ENCODE measurements around the gene FURIN.

Gene FURIN

GRCh38 chr15:90902040-90902839 lies 33.9 kb downstream of the FURIN start (continued):
- TF ChIP-seq ZNF433 (tag by site-specific recombination; IDR thresholded peaks at IDR 0.05; ENCODE audit: low read depth) (no peak), ZNF664 (tag by site-specific recombination; IDR thresholded peaks at IDR 0.05) (peak; percentile 32; the same call in 1 of the 2 replicates), ZSCAN4 (tag by site-specific recombination; IDR thresholded peaks at IDR 0.05) (no peak), ZNF184 (tag by site-specific recombination; IDR thresholded peaks at IDR 0.05) (no peak), ZNF645 (tag by site-specific recombination; IDR thresholded peaks at IDR 0.05) (no peak), KLF17 (tag by site-specific recombination; IDR thresholded peaks at IDR 0.05) (peak; percentile 51; the same call in 1 of the 2 replicates), PRDM10 (tag by site-specific recombination; IDR thresholded peaks at IDR 0.05) (peak; percentile 85), ZNF513 (tag by site-specific recombination; IDR thresholded peaks at IDR 0.05) (no peak), KLF7 (tag by site-specific recombination; IDR thresholded peaks at IDR 0.05; ENCODE audit: borderline replicate concordance) (no peak; the same call in 1 of the 2 replicates), HOXA7 (CRISPR knock-in tag; IDR thresholded peaks at IDR 0.05; ENCODE audit: borderline replicate concordance) (no peak), ZNF175 (tag by site-specific recombination; IDR thresholded peaks at IDR 0.05) (no peak), ZSCAN23 (tag by site-specific recombination; IDR thresholded peaks at IDR 0.05) (no peak), ZBTB1 (tag by site-specific recombination; IDR thresholded peaks at IDR 0.05) (no peak), PRDM2 (tag by site-specific recombination; IDR thresholded peaks at IDR 0.05; ENCODE audit: borderline replicate concordance) (no peak), ZNF112 (tag by site-specific recombination; IDR thresholded peaks at IDR 0.05) (no peak), PBX3 (CRISPR knock-in tag; IDR thresholded peaks at IDR 0.05) (no peak), ZNF501 (tag by site-specific recombination; IDR thresholded peaks at IDR 0.05) (peak; percentile 85), ZNF600 (tag by site-specific recombination; IDR thresholded peaks at IDR 0.05) (peak; percentile 93), KLF10 (tag by site-specific recombination; IDR thresholded peaks at IDR 0.05) (no peak), ZNF792 (tag by site-specific recombination; IDR thresholded peaks at IDR 0.05) (no peak), KLF8 (tag by site-specific recombination; IDR thresholded peaks at IDR 0.05) (peak; percentile 78), ZNF704 (tag by site-specific recombination; IDR thresholded peaks at IDR 0.05) (no peak)

All from HEK293 (cell line).